Measurements from ENCODE around the gene TOM1L1.

TOM1L1 gene

DNA sequence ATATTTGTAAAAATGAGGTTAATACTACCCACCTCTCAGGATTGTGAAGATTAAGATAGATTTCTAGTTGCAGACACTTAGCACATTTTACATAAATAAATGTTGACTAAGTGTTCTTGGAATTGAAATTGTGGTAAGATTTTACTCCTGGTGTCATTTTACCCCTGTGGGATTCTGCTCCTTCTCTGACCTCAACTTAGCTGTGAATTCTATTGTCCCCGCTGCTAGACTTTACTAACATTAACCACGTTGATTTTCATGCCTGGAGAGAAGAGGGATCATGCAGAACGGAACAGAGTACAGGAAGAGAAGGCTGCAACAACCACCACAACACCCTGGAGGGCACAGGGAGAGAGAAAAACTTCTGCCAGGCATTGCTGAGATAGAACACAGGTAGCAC is 2.1 kb upstream of the TOM1L1 start:
- no peak for DNase-seq (ENCODE audit: low read depth in 2 of 2)

DNA sequence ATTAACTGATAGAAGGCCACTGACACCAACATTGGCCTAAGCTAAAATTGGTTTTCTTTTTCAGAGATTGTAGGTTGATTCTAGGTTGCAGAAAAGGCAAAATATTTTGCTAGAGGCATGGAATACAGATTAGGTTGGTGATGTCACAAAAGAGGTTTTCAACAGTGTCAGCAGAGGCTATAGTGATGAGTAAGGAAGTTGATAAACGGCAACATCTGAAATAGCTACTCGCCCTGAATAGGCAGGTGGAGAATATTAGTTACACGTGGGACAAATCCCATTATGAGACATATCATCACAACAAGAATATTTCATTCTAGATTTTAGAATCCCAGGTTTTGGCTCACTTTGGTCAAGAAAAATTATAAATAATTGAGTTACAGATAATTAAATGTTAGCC is 1.5 kb upstream of the TOM1L1 start:
- no peak for DNase-seq (ENCODE audit: low read depth in 2 of 2)

DNA sequence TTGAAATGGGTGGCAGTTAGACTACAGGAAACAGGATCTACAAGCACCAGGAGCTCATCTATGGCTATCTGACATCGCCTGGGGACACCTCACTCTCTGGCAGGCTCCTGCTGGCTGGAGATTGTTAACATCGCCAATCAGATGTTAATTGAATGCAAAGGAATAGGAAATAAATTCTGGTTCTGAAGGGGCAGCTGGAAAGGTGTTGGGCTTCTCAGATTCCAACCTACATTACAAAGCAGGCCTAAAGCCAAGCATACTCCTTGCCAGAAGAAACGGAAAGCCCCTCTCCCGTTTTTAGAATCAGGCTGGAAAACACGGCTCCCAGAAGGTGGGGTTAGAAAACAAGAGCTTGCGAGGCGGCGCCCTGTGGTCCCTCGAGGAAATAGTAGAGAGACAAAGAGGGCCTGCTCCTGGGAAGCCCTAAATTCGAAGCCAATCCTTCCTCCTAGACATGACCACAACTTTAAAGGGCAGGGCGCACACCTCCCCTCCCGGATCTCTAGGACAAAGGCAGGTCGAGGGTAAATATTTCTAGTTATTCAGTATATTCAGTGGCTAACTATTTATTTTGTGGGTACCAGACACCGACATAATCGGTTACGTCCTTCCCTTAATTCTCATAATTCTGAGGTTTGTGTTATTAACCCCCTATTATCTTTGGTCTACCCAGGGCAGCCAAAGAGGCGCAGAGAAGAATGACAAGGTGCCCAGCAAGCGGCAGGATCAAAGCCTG is 763 bp upstream of the TOM1L1 start:
- DNase-seq (ENCODE audit: low read depth in 2 of 2) = no peak

DNA sequence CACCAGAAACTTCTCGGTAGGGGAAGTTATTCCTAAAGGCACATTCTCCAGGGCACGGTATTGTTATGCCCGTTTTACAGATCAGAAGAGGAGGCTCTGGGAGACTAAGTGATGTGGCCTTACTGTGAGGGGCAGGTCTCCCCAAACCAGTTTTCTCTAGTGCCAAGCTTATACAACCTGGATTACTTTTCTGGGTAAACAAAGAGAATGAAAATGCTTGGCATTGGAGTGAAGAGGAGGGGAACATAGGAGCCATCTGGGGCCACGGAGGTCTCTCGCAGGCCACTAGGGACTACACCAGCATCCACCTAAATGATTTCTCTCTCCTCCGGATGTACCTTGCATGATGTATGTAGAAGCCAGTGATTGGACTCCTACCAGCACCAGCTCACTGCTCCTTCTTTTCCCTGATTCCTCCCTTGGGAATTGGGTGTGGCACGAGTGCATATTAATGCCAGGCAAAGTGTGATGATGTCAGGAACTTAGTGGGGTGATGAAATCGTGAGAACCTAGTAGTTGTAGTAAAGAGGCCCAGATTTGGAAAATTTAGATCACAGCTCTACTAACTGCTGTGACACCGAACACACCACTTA is 674 bp downstream of the TOM1L1 start:
- DNase-seq (ENCODE audit: low read depth in 2 of 2) = no peak

DNA sequence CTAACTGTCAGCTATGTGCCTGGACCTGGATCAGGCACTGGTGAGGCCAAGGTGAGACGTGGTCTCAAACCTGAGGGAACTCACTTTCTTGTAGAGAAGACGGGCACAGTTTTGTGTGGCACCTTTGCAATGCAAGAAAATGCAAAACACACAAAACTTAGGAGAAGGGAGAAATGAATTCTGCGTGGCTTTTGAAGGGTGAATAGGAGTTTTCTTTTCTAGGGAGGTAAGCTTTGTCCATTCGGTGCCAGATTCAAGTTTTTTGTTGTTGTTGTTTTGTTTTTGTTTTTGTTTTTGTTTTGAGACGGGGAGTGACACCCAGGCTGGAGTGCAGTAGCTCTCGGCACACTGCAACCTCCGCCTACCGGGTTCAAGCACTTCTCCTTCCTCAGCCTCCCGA is 1.4 kb downstream of the TOM1L1 start:
- DNase-seq (ENCODE audit: low read depth in 2 of 2) = no peak

DNA sequence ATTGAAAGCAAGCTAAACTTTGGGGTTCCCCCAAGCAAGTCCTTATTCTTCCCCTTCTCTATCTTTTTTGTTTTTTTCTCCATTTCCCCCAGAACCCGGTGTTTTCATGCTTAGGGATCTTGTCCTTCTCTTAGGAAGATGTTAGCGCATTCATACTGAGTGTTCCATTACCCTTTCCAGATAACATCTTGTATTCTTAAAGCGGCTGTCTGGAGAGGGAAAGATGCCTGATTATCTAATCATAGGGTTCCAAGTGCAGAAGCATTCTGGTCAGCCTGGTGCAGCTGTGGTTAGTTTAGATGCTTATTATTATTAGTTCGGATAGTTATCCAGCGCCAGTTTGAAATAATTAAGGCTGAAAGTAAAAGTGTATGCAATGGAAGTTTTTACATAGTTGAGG is 2.0 kb downstream of the TOM1L1 start:
- DNase-seq (ENCODE audit: low read depth in 2 of 2) = no peak

DNA sequence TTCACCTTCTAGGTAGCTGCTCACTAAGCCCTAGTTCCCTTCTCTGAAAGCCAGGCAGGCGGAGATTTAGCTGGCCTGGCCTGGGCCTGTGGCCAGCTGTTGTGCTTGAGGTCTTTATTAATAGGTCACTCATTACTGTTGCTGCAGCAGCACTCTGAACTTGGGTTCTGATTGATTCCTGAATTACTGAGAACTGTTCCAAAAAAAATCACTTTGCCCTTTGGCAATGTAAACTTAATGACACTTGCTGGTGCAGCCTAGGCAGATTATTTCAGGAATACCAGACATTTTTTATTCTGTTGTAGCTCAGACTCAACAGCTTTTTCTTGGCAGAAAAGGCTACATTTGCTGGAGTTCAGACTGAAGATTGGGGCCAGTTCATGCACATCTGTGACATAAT is 2.7 kb downstream of the TOM1L1 start:
- no peak for DNase-seq (ENCODE audit: low read depth in 2 of 2)

DNA sequence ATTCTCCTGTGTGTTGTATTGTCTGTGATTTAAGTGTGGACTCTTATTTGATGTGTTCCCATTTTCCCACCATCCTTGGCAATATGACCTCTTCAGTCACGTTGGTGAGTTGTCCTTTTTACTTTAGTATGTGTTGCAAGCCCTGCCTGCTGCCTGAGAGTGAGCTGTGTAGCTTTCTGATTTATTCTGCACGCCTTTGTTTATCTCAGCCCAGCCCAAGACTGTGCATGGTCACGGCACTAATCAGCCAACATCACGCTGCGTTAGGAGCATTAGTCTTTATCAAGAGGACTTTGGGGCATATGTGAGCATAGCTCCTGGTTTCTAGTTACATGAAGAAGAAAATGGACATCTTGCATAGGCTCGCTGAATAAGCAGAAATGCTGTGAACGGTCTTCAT is 6.0 kb downstream of the TOM1L1 start:
- no peak for DNase-seq (ENCODE audit: low read depth in 2 of 2)

DNA sequence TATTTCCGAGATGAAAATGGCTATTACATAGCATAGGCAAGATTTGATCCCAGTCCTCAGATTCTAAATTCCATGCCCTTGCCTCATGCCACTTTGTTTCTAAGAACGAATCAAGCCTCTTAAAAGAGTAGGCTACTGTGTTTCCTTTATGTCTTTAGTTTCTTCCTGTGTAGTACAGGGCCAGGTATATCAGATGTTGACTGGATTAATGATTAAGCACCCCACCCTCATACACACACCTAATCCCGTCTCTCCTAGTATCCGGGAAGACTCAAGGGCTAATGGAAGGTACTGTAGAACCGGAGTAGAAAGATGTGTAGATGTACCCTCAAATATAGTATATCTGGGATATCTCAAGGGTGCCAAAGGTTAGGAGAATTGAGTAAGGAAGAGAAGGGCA is 6.7 kb downstream of the TOM1L1 start:
- no peak for DNase-seq (ENCODE audit: low read depth in 2 of 2)

DNA sequence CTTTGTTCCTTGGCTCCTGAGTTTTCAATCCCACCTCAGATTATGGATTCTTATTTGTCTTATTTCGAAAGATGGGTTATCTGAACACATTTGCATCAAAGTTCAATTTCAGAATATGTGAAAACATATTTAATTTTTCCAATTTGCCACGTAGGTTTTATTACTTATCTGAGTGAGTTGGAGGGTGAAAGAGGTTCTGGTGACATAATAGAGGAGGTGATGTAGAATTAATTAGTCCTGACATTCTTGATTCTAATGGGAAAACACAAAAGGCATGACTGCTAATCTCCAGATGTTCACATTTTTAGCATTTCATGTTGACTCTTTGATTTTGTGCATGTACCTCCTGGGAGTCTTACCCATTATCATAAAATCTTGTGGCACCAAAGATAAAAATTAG is 9.1 kb downstream of the TOM1L1 start:
- no peak for DNase-seq (ENCODE audit: low read depth in 2 of 2)

DNA sequence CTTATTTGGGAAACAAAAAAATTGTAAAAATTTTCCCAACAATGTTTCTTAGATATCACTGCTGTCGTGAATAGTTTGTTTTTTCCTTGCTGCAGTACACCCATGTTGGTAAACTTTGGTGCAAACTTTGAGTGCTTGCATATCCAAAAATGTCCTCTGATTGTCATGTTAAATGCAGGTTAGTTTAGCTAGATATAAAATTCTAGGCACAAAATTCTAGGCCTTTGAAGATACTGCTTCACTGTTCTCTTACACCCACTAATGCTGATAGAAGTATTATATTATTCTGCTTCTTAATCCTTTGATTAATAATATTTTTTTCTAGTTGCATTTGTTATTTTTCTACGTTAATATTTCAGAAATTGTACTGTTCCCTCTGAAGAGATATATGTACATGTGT is 16.1 kb downstream of the TOM1L1 start:
- DNase-seq (ENCODE audit: low read depth in 2 of 2) = no peak

DNA sequence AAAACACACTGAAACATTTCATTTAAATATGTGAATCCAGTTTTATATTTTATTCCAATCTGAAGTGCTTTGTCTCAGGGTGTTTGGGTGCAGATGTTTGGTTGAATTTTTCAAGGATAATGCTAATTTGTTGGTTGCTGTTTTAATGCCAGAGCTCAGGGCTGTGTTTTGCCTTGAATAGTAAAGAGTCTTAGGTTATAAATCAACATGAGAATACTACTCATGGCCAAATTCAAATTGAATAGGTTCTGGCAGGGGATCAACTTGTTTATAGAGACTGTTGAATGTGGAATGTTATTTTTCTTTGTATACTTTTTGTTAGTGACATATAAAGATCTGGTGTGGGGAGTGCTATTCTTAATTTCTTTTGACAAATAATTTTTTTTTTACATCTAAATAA is 18.8 kb downstream of the TOM1L1 start:
- DNase-seq (ENCODE audit: low read depth in 2 of 2) = no peak

DNA sequence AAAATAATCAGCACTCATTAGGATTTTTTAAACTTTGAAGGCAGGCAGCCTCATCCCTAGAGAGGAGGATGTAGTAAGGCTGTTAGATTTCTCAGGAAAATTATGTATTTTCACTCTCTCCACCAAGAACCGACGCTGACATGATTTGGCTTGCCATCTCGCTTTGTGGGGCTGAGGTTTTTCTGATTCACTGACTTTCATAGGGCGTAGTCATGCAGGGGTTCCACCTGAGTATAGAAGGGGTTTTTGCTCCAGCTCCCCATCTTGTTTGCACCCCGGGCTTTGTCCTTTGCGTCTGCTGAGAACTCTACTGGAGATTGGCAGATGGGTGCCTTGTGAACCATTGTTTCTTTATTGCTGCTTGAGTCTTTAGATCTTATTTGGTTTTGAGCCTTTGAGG is 20.2 kb downstream of the TOM1L1 start:
- no peak for DNase-seq (ENCODE audit: low read depth in 2 of 2)

DNA sequence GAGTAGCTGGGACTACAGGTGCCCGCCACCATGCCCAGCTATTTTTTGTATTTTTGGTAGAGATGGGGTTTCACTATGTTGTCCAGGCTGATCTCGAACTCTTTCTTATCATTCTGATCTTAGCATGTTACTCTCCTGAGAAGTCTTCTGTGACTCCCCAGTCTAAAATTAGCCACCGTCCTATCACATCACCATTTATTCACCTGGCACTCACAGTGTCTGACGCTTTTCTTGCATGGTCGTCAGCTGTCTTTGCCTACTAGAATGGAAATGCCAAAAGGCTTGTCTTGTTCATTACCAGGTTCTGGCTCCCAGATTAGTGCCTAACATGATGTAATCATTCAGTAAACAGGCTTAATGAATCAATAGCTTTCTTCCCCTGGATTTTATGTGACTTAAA is 23.8 kb downstream of the TOM1L1 start:
- DNase-seq (ENCODE audit: low read depth in 2 of 2) = no peak

DNA sequence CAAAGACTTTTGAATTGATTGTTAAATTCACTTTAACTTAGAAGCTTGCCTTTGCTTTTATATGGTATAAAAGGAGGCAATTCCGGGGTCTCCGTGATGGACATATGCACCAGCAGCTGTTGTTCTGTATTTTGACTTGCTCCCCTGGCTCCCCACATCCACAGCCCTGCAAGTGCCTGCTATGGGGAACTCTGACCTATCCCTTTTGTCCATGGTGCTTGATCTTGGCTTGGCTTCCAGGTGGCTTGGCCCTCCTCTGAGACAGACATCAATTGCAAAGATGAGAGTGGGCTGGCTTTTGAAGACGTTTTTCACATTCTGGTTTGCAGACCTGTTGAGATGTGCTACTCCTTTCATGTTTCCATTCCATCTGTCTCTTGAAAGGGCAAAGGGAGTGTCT is 26.9 kb downstream of the TOM1L1 start:
- no peak for DNase-seq (ENCODE audit: low read depth in 2 of 2)

DNA sequence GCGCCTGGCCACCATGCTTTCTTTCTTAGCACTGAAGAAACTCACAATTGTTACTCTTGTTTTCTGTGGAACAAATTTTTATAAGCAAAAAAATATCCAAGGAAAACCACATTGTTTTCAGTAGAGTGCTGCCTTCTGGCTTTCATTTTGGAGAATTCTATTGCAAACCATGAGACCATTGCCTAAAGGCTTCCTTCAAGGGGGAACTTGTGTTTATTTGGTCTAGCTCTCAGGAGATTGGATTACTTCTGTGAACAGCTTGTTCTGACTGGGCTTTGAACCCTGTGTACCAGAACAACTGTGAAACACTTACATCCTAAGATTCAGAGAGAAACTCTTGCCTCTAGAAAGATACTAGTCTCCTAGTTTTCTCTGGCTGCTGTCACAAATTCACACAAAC is 32.1 kb downstream of the TOM1L1 start:
- DNase-seq (ENCODE audit: low read depth in 2 of 2) = no peak

DNA sequence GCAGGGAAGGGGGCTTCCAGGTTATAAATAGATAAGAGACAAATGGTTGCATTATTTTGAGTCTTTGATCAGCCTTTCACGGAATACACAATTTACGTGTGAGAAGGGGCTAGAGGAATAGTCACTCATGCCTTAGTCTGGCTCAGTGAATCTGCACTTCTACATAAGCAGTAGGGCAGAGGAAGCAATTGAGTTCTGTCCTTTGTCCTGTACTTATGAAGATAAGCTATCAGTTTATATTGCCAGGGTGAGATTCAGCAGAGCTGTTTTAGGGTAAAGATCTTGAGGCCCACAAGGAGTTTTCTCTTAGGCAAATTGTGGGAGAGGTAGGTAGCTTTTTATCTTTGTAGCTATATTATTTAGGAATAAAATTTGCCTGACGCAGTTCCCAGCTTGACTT is 33.3 kb downstream of the TOM1L1 start:
- DNase-seq (ENCODE audit: low read depth in 2 of 2) = no peak

DNA sequence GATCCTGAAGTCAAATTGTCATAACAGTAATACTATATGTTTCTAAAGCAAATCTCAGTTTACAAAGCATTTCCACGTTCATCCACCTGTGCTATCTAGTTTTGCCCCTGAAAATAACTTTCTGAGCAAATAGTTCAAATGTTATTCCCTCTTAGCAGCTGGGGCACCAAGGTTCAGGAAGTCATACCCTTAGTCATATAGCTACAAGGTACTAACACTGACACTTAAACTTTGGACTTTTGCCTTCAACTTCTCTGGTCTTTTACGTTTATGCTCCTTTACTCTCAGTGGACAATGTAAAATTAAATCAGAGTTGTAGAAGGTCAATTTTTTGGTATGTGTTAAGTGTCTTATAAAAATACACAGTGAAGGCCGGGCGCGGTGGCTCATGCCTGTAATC is 34.8 kb downstream of the TOM1L1 start:
- no peak for DNase-seq (ENCODE audit: low read depth in 2 of 2)

DNA sequence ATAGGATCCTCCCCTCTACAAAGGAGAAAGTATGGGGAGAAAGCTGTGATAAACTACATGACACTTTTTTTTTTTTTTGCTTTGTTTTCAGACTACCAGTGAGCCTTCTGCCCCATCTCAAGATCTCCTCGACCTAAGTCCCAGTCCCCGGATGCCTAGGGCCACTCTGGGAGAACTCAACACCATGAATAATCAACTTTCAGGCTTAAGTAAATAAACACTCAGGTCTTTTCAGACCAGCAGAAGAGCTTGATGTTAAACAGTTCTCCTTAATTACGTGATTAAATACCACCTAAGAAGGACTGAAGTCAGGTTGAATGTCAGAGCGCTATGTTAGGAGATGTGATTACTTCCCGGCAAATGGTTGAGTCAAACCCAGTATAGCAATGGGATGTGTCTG is 36.4 kb downstream of the TOM1L1 start:
- DNase-seq (ENCODE audit: low read depth in 2 of 2) = no peak

DNA sequence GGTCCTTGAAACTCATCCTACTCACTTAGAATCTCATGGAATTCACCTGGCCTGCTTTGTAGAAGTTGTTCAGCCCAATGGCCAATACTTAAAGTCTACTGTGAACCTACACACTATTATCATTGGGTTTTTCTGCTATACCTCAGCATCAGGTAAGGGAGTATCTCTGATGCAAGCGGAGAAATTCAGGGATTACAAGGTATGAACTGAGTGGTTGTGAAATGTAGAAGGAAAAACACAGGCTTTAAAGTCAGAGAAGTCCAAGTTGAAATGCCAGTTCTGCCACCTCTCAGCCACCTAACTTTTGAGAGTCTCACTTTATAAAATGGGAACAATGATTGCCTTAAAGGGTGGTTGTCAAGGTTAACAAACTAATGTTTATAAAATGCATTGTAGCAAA is 36.8 kb downstream of the TOM1L1 start:
- no peak for DNase-seq (ENCODE audit: low read depth in 2 of 2)

DNA sequence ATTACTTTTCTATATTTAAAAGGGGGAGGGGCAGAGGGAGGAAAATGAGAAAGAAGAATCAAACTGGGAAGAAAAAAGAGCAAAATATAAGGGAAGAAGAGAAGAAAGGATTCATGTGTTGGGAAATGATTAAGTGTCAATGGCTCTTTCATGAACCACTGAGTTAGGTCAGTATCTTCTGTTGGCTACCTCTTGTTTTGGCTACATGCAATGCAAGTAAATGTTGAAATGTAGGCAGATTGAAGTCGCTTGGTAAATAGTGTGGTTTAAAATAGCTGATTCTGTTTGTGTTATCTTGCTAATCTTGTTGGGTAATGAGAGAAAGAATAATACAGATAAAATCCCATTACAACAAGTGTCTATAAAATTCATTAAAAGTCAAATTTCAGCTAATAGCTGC is 40.6 kb downstream of the TOM1L1 start:
- no peak for DNase-seq (ENCODE audit: low read depth in 2 of 2)

DNA sequence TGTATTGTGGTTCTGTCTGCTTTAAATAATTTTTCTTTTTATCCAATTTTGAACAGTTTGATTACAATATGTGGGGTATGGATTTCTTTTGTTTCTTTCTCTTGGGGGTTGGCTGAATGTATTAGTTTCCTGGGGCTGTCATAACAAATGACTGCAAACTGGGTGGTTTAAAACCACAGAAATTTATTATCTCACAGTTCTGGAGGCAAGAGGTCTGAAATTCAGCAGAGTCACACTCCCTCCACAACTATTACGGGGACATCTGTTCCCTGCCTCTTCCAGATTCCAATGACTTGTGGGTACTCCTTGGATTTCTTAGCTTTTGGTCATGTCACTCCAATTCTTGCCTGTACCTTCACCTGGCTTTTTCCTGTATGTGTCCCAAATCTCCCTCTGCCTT is 44.1 kb downstream of the TOM1L1 start:
- DNase-seq (ENCODE audit: low read depth in 2 of 2) = no peak

DNA sequence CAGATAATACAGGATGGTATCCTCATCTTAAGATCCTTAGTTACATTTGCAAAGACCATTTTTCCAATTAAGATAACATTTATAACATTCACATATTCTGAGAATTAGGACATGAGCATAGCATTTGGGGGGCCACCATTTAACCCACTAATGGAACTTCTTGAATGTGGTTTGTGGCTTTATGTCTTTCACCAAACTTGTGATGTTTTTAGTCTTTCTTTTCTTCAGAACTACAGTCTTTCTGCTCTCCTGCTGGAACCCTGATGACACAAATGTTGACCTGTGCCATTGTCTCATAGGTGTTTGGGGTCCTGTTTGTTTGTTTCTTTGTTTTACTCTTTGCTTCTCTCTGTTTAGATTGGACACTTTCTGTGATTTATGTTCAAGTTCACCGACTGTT is 44.6 kb downstream of the TOM1L1 start:
- no peak for DNase-seq (ENCODE audit: low read depth in 2 of 2)

DNA sequence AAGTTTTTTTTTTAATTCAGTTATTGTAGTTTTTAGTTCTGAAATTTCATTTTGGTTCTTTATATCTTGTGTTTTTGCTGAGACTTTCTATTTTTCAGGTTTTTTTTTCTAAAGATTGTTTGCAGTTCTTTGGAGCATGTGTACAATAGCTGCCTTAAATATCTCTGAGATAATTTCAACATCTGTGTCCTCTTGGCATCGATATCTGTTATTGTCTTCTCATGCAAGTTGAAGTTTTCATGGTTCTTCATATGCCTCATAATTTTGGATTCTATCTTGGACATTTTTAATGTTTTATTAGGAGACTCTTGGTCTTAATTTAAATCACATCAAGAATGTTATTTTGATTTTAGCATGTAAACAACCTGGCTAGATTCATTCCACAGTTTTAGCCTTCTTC is 45.0 kb downstream of the TOM1L1 start:
- DNase-seq (ENCODE audit: low read depth in 2 of 2) = no peak
